Hematopoietic multipotent progenitor cell treated with erythropoietin and hydrocortisone succinate and interleukin-3 and kit ligand, for 17 days (in vitro differentiated cells): ENCODE data around the gene S1PR2.

Experiments
- DNase-seq: peaks from one replicate; pipeline ENCODE4 v3.0.0-alpha.2; 2015; ENCODE audit warnings: low spot score

The S1PR2 gene, protein sequence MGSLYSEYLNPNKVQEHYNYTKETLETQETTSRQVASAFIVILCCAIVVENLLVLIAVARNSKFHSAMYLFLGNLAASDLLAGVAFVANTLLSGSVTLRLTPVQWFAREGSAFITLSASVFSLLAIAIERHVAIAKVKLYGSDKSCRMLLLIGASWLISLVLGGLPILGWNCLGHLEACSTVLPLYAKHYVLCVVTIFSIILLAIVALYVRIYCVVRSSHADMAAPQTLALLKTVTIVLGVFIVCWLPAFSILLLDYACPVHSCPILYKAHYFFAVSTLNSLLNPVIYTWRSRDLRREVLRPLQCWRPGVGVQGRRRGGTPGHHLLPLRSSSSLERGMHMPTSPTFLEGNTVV

DNA sequence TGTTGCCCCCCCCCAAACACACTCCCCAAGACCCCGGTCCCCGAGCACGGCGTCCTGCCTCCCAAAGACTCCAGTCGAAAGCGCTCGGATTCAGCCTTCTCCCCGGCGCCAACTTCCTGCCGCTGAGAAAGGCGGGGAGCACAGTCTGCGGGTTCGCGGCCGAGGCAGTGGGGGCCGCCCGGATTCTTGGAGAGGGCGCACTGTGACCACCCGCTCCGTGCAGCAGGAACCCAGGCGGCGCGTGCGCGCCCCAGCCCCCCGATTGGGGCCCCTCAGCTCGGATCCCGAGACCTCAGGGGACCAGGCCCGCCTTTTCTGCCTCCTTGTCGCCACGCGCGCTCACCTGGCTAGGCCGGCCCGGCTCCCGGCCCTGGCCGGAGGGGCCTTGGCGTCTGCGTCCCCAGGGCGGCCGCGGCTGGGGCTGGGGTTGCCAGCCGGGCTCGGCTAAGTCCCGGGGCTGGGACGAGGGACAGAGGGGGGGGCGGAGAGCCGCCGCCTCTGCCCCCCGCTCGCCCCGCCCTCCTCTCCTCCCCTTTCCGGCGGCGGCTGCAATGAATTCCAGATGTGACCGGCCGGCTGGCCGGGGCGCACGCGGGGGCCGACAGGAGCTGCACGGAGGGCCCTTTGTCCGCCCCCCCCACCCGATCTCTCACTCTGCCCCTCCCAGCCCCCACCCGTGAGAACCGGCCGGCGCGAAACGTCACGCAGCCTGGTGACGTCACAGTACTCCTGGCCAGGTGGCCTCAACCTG is at the start of gene S1PR2:
S1PR2 (minus strand) TSS at position 471 of the 751 bp plus-strand sequence. CDS start 6,426 bp downstream, outside the sequence.
- DNase-seq, result no peak

DNA sequence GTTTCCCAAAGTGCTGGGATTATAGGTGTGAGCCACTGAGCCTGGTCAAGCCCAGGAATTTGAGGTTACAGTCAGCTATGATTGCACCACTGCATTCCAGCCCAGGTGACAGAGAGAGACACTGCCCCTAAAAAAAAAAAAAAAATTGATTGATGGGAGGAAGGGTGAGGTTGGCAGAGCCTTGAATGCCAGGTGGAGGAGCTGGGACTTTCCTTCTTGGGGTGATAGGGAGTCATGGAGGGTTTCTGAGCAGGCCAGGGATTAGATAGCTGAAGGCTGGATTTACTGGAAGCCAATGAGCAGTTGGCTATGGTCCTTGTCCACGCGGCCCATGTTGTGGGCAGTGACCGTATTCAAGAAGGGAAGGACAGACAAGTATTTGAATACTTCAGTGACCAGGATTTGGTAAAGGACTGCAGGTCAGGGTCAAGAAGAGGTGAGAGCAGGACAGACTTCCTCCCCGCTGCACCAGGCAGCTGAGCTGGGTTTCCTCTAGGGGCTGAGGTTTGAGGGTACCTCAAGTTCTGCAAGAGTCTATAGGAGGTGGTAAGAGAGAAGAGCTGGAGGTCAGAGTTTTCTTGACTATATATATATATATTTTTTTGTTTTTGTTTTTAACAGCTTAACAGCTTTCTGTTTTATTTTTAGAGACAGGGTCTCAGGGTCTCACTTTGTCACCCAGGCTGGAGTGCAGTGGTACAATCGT is 48.8 kb upstream of the S1PR2 start:
- DNase-seq, result no peak

DNA sequence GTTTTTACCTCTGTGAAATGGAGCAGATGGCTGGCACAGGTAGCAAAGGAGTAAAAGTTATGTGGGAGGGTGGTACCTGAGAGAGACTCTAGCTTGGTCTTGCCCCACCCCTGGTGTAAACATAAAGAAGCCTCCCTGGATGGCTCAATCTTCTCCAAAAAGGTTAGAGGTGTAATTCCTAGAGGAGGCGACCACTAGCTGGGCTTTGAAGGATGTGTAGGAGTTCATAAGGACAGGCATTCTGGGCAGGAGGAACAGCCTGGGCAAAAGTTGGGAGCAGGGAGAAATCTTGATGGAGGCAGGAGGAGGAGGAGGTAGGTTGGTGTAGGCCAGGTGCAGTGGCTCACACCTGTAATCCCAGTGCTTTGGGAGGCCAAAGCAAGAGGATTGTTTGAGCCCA is 47.8 kb upstream of the S1PR2 start:
- DNase-seq, result no peak

DNA sequence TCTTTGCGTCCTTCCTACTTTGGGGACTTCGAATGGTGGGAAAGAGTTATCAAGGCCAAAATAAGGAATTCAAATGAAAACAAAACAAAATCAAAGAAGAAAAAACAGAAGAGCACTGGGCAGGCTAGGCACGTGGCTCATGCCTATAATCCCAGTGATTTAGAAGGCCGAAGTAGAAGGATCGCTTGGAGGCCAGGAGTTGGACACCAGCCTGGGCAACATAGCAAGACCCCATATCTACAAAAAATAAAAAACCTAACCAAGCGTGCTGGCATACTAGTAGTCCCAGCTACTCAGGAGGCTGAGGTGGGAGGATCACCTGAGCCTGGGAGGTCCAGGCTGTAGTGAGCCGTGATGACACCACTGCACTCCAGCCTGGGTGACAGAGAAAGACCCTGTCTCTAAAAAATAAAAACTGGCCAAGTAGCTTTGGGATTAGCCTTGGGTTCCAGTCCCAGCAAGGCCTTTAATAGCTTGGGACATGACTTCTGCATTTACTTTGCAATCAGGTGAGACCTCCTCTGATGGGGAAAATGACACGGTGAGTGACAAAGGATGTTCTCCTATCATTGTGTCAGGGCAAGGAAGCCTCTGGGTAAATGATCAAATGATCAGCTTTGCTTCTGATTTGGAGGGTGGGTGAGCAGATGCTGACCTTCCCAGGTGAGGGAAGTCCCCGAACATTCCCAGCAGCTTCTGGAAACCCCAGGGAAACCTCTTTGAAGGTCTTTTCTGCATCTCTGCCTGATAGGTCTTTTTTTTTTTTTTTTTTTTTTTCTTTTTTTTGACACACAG is 46.9 kb upstream of the S1PR2 start:
- DNase-seq, result no peak

DNA sequence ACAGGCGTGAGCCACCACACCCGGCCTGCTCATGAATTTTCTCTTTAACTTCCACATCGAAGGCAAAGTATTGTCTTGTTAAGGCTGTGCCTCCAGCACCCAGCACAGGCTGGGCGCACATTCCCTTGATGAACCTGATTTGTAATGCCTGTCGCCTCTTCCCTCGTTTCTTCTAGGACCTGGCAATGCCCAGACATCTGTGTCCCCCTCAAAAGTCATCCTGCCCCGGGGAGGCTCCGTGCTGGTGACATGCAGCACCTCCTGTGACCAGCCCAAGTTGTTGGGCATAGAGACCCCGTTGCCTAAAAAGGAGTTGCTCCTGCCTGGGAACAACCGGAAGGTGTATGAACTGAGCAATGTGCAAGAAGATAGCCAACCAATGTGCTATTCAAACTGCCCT is 43.5 kb upstream of the S1PR2 start:
- no peak for DNase-seq

DNA sequence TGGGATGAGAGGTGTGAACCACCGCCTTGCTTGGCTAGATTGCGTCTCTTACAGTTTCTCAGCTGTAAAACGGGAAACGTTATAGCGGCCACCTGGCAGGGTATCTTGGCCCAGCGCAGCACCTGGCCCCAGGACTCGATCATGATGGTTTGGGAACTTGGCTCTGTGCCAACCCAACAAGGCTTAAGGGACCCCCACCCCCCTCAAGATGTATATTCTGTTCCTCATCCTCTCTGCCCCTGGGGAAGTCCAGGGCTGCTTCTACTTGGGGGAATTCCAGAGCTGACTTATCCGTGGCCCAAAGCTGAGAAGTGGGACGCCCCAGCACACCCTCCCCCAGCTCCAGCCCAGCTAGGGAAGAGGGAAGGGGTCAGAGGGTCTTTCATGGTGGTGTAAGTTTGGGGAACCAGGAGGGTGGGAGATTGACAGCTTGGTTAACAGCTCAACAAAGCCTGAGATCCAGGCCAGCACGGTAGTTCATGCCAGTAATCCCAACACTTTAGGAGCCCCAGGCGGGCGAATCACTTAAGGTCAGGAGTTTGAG is 40.5 kb upstream of the S1PR2 start:
- no peak for DNase-seq

DNA sequence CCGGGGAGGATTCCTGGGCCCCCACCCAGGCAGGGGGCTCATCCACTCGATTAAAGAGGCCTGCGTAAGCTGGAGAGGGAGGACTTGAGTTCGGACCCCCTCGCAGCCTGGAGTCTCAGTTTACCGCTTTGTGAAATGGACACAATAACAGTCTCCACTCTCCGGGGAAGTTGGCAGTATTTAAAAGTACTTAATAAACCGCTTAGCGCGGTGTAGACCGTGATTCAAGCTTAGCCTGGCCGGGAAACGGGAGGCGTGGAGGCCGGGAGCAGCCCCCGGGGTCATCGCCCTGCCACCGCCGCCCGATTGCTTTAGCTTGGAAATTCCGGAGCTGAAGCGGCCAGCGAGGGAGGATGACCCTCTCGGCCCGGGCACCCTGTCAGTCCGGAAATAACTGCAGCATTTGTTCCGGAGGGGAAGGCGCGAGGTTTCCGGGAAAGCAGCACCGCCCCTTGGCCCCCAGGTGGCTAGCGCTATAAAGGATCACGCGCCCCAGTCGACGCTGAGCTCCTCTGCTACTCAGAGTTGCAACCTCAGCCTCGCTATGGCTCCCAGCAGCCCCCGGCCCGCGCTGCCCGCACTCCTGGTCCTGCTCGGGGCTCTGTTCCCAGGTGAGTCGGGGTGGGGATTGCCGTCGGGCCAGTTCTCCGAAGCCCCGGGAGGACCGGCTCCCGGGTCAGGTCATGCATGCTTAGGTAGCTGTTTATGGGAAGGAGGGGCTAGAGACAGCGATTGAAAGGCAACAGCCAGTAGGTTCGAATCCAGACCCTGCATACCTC is 39.7 kb upstream of the S1PR2 start, which contains the start of gene ICAM1:
ICAM1 (plus strand) TSS at position 505 of the 779 bp plus-strand sequence; CDS start at position 545, 40 bp downstream.
- DNase-seq, result no peak

DNA sequence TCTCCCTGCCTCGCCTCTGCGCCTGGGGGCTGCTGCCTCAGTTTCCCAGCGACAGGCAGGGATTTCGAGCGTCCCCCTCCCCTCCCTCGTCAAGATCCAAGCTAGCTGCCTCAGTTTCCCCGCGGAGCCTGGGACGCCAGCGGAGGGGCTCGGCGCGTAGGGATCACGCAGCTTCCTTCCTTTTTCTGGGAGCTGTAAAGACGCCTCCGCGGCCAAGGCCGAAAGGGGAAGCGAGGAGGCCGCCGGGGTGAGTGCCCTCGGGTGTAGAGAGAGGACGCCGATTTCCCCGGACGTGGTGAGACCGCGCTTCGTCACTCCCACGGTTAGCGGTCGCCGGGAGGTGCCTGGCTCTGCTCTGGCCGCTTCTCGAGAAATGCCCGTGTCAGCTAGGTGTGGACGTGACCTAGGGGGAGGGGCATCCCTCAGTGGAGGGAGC is 39.1 kb upstream of the S1PR2 start:
- DNase-seq, result no peak

DNA sequence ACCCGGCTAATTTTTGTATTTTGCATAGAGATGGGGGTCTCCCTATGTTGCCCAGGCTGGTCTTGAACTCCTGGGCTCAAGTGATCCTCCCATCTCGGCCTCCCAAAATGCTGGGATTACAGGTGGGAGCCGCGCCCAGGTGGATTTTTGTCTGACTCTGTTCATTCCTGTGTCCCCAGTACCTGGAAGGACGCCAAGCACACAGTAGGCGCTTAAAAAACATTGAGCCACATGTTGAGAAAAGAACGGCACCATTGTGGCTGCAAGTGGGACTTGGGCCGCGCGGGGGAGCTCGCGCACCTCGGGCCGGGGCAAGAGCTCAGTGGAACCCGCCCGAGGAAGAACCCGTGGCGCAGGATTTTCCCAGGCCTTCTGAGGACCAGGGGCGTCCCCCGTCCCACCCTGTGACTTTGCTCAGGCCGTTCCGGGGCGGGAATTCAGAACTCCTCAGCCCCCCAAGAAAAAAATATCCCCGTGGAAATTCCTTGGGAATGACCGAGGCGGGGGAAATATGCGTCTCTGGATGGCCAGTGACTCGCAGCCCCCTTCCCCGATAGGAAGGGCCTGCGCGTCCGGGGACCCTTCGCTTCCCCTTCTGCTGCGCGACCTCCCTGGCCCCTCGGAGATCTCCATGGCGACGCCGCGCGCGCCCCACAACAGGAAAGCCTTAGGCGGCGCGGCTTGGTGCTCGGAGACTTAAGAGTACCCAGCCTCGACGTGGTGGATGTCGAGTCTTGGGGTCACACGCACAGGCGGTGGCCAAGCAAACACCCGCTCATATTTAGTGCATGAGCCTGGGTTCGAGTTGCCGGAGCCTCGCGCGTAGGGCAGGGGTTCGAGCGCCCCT is 38.4 kb upstream of the S1PR2 start:
- peak; percentile 87 for DNase-seq

DNA sequence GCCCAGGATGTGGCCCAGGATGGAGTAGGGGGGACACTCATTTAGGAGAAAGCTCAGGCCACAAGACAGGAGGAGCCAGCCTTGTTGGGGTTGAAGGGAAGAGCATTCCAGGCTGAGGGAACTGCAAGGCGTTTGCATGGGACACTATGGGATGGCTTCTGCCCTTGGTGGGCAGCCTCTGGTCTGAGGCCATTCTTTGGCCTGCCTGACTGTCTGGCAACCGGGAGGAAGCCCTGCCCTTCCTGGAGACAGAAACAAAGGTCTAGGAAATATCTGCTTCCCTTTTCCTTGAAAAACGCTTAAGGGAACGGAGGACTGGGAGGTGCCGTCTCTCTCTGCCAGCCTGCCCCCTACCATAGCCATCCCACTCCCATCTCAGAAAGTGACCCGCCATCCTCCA is 36.9 kb upstream of the S1PR2 start:
- DNase-seq, result no peak

DNA sequence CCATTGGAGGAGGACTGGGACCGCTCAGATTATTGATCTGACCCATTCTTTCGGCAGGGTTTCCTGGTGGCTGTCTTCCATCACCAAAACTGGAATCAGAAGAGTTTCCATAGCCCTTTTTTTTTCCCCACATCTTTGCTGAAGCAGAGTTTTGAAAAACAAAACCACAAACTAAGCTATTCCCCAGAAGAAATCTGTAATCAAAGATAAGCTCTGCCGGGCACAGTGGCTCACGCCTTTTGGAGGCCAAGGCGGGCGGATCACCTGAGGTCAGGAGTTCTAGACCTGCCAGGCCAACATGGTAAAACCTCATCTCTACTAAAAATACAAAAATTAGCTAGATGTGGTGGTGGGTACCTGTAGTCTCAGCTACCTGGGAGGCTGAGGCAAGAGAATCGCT is 35.6 kb upstream of the S1PR2 start:
- no peak for DNase-seq

DNA sequence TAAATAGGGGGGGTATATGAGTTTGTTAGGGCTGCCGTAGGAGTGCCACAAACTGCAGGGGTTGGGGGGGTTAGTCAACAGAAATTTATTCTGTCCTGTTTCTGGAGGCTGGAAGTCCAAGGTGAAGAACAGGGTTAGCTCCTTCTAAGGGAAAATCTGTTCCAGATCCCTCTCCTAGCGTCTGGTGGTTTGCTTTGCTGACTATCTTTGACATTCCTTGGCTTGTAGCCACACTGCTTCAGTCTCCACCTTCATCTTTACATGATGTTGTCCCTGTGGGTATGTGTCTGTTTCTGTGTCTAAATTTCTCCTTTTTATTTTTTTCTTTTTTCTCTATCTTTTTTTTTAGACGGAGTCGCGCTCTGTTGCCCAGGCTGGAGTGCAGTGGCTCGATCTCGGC is 31.6 kb upstream of the S1PR2 start:
- DNase-seq, result no peak

DNA sequence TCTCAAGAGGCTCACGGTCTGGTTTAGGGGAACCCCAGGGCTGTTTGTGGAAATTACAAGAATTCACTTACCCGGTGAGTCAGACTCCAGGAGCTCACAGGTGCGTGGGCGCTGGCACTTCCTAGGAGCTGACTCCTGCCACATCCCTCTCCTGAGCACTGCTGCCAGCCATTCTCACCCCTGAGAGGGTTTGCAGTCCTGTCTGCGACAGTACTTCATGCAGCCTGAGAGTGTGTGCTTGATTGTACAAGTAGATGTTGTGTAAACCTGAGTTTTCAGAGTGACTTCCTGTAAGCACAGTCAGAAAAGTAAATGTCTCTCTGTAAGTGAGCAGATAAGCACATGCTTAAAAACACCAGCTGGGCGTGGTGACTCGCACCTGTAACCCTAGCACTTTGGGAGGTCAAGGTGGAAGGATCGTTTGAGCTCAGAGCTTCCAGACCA is 29.0 kb upstream of the S1PR2 start:
- no peak for DNase-seq

DNA sequence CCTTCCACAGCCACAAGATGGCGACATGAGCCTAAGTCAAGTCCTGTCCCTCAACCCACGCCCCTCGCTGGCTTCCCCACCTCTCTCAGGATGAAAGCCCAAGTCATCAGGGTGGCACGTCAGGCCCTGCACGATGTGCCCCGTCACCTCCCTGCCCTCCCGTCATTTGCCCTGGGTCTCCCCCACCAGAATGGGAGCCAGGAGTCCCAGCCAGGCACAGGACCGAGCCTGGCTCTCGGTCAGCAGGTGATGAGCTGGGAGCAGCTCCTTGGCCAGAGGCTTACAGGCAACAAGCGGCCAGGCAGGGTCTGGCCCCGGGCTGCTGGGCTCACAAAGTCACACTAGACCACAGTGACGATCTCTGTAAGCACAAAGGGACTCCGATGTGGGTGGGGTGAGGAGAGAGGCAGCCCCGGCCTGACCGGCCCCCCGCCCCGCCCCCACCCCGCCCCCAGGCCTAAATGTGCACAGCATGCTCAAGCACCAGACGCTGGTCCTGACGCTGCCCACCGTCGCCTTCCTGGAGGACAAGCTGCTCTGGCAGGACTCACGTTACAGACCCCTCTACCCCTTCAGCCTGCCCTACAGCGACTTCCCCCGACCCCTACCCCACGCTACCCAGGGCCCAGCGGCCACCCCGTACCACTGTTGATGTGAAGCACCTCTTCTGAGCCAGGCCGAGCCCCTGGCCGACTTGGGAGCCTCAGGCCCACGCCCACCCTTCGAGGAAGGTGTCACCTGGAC is 28.2 kb upstream of the S1PR2 start:
- DNase-seq, result peak; percentile 88

DNA sequence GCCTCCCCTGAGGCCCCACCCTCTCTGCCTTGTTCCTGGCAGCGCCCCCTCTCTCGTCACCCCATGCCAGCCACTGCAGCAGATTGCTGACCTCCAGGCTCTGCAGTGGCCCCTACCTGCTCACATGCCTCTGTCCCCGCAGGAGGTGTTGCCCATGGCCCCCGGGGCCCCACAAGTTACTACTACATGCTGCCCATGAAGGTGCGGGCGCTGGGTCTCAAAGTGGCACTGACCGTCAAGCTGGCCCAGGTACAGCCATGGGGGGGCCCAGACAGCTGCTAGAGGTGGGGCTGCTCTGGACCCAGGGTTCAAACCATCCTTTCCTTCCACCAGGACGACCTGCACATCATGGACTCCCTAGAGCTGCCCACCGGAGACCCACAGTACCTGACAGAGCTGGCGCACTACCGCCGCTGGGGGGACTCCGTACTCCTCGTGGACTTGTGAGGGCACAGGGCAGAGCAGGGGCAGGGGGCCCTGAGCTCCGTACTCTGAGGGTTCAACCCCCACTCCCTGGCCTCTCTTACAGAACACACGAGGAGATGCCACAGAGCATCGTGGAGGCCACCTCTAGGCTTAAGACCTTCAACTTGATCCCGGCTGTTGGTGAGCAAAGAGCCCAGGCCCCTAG is 27.1 kb upstream of the S1PR2 start:
- DNase-seq, result no peak

DNA sequence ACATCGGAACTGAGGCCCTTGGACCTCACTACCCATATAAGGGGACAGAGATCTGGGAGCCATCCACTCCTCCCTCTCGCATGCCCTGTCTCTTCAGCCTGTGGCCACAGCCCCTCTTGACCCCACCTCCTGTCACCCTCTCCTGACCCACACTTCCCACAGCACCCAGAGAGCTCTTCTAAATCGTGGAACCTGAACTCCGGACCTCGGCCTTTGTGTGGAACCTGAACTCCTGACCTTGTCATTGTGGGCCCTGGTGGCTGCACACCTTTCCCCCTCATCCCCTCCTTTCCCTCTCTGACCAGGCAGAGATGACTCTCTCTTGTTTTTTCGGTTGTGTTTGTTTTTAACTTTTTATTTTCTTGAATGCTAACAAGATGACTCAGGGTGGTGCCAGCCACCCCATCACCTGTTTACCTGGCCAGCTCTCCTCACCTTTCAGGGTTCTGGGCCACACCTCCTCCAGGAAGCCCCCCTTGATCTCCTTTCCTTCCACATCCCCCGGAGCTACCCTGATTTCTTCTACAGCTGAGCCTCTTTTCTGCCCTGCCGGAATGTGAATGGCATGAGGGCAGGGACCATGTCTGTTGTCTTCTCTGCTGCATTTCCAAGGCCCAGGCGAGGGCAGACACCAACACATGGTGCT is 26.0 kb upstream of the S1PR2 start:
- DNase-seq, result no peak

DNA sequence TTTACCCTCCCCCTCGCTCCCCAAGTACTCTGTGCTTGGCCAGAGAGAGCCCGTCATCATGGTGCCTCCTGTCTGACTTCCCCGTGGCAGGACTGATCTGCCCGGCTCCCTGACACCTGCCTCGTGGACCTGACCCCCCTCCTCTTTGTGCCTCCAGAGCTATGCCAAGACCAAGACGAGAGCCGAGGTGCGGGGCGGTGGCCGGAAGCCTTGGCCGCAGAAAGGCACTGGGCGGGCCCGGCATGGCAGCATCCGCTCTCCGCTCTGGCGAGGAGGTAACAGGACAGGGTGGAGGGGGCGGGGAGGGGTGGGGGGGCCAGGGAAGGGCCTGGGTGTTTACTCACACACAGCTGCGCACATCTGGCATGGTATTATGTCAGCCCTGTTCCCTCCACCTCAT is 25.4 kb upstream of the S1PR2 start:
- DNase-seq, result no peak

DNA sequence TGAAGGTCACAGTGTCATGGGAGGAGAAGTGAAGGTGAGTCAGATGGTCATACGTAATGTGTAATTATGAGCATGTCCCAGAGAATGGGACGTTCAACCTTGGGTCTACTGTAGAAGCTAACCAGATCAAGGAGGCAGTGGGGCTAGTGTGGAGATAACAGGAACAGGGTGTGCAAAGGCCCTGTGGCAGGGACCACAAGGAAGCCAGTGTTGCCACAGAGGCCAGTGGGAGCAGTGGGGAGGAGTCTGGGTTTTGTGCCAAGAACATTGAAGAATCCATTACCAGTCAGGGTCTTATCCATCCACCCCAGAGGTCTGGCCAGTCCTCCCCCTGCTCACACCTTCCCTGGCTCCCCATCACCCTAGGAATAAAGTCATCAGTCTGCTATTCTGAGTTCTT is 24.2 kb upstream of the S1PR2 start:
- no peak for DNase-seq
